Body of pancreas (tissue), 4 donors: ENCODE data around the gene CLDN24. TPM values are rescaled to one million over a fixed set of nuclear protein-coding genes. Genes with fewer than 3 reads are reported as not detected.

Source experiments
- ATAC-seq: fragments of 150-250 bp; one replicate; pipeline ENCODE4 v1.9.1; 2016
- DNase-seq, 4 donors: peaks; one replicate each; pipeline ENCODE4 v3.0.0-alpha.2; 2019
- H3K27ac ChIP-seq, 4 donors: fragments of 200-600 bp; sonication (generic); 1 replicate in 3 of 4; 2 replicates in 1 of 4; pipeline versions ENCODE4 v1.5.1 to v1.6.1; 2016 to 2019; ENCODE audit warnings: mild to moderate bottlenecking in 1 of 4, mixed read lengths in 1 of 4, moderate library complexity in 1 of 4
- H3K27me3 ChIP-seq, 2 donors: fragments of 200-600 bp; sonication (generic); one replicate each; pipeline ENCODE4 v1.6.0; 2016; ENCODE audit warnings: mild to moderate bottlenecking in 1 of 2
- H3K36me3 ChIP-seq, 2 donors: fragments of 200-600 bp; sonication (generic); replicated peaks in 1 of 2; 2 replicates each; pipeline ENCODE4 v1.5.1; 2016; ENCODE audit warnings: low read depth in 2 of 2; ENCODE audit not compliant: insufficient read depth in 1 of 2
- H3K4me1 ChIP-seq: fragments of 200-600 bp; sonication (generic); one replicate; pipeline ENCODE4 v1.6.0; 2016
- H3K4me3 ChIP-seq, 2 donors: fragments of 200-600 bp; sonication (generic); 1 replicate in 1 of 2; 2 replicates in 1 of 2; pipeline ENCODE4 v1.5.1; 2016 to 2019
- H3K9me3 ChIP-seq, 3 donors: fragments of 200-600 bp; sonication (generic); 1 replicate in 2 of 3; 2 replicates in 1 of 3; pipeline ENCODE4 v1.5.1; 2016
- CTCF ChIP-seq, 7 experiments: fragments of 450-650 bp in 4 of 7; fragments of 200-600 bp in 3 of 7; sonication (generic) in 3 of 7; IDR thresholded peaks; one replicate each; pipeline ENCODE4 v1.5.1; 2016 to 2019; ENCODE audit warnings: antibody characterized with exemption in 7 of 7
- POLR2A ChIP-seq, 3 donors: fragments of 450-650 bp; IDR thresholded peaks; one replicate each; pipeline ENCODE4 v1.6.1; 2016; ENCODE audit warnings: antibody characterized with exemption in 3 of 3, mild to moderate bottlenecking in 2 of 3
- WGBS, 2 donors: methylation state at CpG; one replicate each; pipeline ENCODE4 v1.1.5; 2017; 5-methylcytosine and 5-hydroxymethylcytosine counted together
- intact Hi-C: fragments of 100-400 bp; cut with DNase I; formaldehyde crosslinking; loops from one replicate; pipeline ENCODE4 v1.15.1; 2023
- total RNA-seq, 2 donors: library from RNA; depleted of rRNA; stranded (reverse); fragments of >200 nt; gene quantifications; one replicate each; pipeline ENCODE4 v1.1.0, GENCODE V29; 2016

The CLDN24 gene
- total RNA-seq, 2 donors from 2014 or later: not detected

GRCh38 chr4:183303301-183303700 is 18.9 kb downstream of the CLDN24 start:
- H3K4me3 ChIP-seq: no peak overlapping the region
- DNase-seq (no peak), ATAC-seq (no peak)
- 78 to 96% methylated on average over 4 of the region's 4 CpGs for WGBS, 2 donors
- H3K27ac ChIP-seq: no peak overlapping the region
- H3K4me1 ChIP-seq: no peaks in the 10 kb centered on the region
- intact Hi-C loops: no loop called here
- no peaks in the 10 kb centered on the region for H3K27me3 ChIP-seq
- no peaks in the 10 kb centered on the region for H3K9me3 ChIP-seq
- TF ChIP-seq CTCF (IDR thresholded peaks at IDR 0.05) (no peak), POLR2A (IDR thresholded peaks at IDR 0.05) (no peak)
- no peaks in the 10 kb centered on the region for H3K36me3 ChIP-seq

- no peaks in the 10 kb centered on the region for H3K36me3 ChIP-seq
- TF ChIP-seq CTCF (IDR thresholded peaks at IDR 0.05) (no peak), POLR2A (IDR thresholded peaks at IDR 0.05) (no peak)
- DNase-seq (no peak), ATAC-seq (no peak)
- no peaks in the 10 kb centered on the region for H3K4me1 ChIP-seq
- H3K27me3 ChIP-seq: no peaks in the 10 kb centered on the region
- no peak overlapping the region for H3K4me3 ChIP-seq
- 75 to 80% methylated on average over 5 of the region's 5 CpGs for WGBS, 2 donors
- intact Hi-C loops: no loop called here
- no peak overlapping the region for H3K27ac ChIP-seq
- H3K9me3 ChIP-seq: no peaks in the 10 kb centered on the region
These were observed 21.6 kb downstream of the CLDN24 start for GRCh38 chr4:183300655-183301054.

GRCh38 chr4:183300070-183300469 is 22.2 kb downstream of the CLDN24 start:
- ATAC-seq: no peak
- H3K36me3 ChIP-seq: no peaks in the 10 kb centered on the region
- no peaks in the 10 kb centered on the region for H3K9me3 ChIP-seq
- WGBS, 2 donors: 81 to 88% methylated on average over 6 of the region's 6 CpGs
- intact Hi-C loops: no loop called here
- H3K27ac ChIP-seq: no peak overlapping the region
- no peak for DNase-seq
- TF ChIP-seq CTCF (IDR thresholded peaks at IDR 0.05): no peak
- TF ChIP-seq POLR2A (IDR thresholded peaks at IDR 0.05): no peak
- H3K4me1 ChIP-seq: no peaks in the 10 kb centered on the region
- no peak overlapping the region for H3K4me3 ChIP-seq
- no peaks in the 10 kb centered on the region for H3K27me3 ChIP-seq

- no peak for ATAC-seq
- intact Hi-C loops: no loop called here
- H3K9me3 ChIP-seq: no peaks in the 10 kb centered on the region
- no peaks in the 10 kb centered on the region for H3K4me1 ChIP-seq
- TF ChIP-seq POLR2A (IDR thresholded peaks at IDR 0.05) (no peak), CTCF (IDR thresholded peaks at IDR 0.05) (no peak)
- H3K36me3 ChIP-seq: no peaks in the 10 kb centered on the region
- no peak for DNase-seq
- H3K4me3 ChIP-seq: no peak overlapping the region
- 78 to 87% methylated on average over 2 of the region's 2 CpGs for WGBS, 2 donors
- no peaks in the 10 kb centered on the region for H3K27me3 ChIP-seq
- H3K27ac ChIP-seq: no peak overlapping the region
These were observed 22.8 kb downstream of the CLDN24 start for GRCh38 chr4:183299464-183299863.

- H3K27me3 ChIP-seq: no peaks in the 10 kb centered on the region
- TF ChIP-seq POLR2A (IDR thresholded peaks at IDR 0.05): no peak
- no peak for TF ChIP-seq CTCF (IDR thresholded peaks at IDR 0.05)
- no peak overlapping the region for H3K4me3 ChIP-seq
- intact Hi-C loops: no loop called here
- H3K36me3 ChIP-seq: no peaks in the 10 kb centered on the region
- DNase-seq: no peak
- ATAC-seq: no peak
- 88 to 96% methylated on average over 3 of the region's 3 CpGs for WGBS, 2 donors
- H3K9me3 ChIP-seq: no peaks in the 10 kb centered on the region
- H3K27ac ChIP-seq: no peak overlapping the region
- no peaks in the 10 kb centered on the region for H3K4me1 ChIP-seq
These were observed 24.6 kb downstream of the CLDN24 start for GRCh38 chr4:183297675-183298074.
